ENCODE data around the gene IFT80. TPM values are rescaled to one million over a fixed set of nuclear protein-coding genes. Genes with fewer than 3 reads are reported as not detected.

The IFT80 gene
- total RNA-seq, 4 donors from 2014 or later: 5.5 to 11.9 (median 9.7) TPM

- Histone ChIP-seq H3K27me3 (no peaks in the 10 kb centered on the region), H3K27ac (replicated peaks in 1 of 4) (no peak overlapping the region), H3K4me1 (no peaks in the 10 kb centered on the region), H3K9me3 (no peaks in the 10 kb centered on the region), H3K36me3 (no peaks in the 10 kb centered on the region), H3K4me3 (no peak overlapping the region)
- TF ChIP-seq CTCF (IDR thresholded peaks at IDR 0.05): no peak
- no peak for TF ChIP-seq EP300 (IDR thresholded peaks at IDR 0.05)
- no peak for TF ChIP-seq POLR2A (IDR thresholded peaks at IDR 0.05; ENCODE audit: low read depth)
- TF ChIP-seq POLR2AphosphoS5 (IDR thresholded peaks at IDR 0.05): no peak
- WGBS: 63% methylated on average over 4 of the region's 4 CpGs
- intact Hi-C loops (cut with DNase I): no loop called here
- no peak for DNase-seq (ENCODE audit: extremely low spot score)
These were observed 181.3 kb downstream of the IFT80 start for GRCh38 chr3:160217675-160218074.

GRCh38 chr3:160213191-160213590 lies 185.8 kb downstream of the IFT80 start:
- H3K36me3 ChIP-seq: no peaks in the 10 kb centered on the region
- no peaks in the 10 kb centered on the region for H3K4me1 ChIP-seq
- no peak for DNase-seq (ENCODE audit: extremely low spot score)
- intact Hi-C loops (cut with DNase I): no loop called here
- no peaks in the 10 kb centered on the region for H3K9me3 ChIP-seq
- WGBS: 85% methylated on average over 1 of the region's 1 CpG
- no peak overlapping the region for H3K27ac ChIP-seq (replicated peaks in 1 of 4)
- H3K27me3 ChIP-seq: no peaks in the 10 kb centered on the region
- no peak overlapping the region for H3K4me3 ChIP-seq
- TF ChIP-seq EP300 (IDR thresholded peaks at IDR 0.05) (no peak), POLR2AphosphoS5 (IDR thresholded peaks at IDR 0.05) (no peak), POLR2A (IDR thresholded peaks at IDR 0.05; ENCODE audit: low read depth) (no peak), CTCF (IDR thresholded peaks at IDR 0.05) (no peak)

GRCh38 chr3:160210799-160211221 lies 188.2 kb downstream of the IFT80 start:
- no peaks in the 10 kb centered on the region for H3K27me3 ChIP-seq
- no peaks in the 10 kb centered on the region for H3K9me3 ChIP-seq
- WGBS: 76% methylated on average over 1 of the region's 1 CpG
- H3K4me3 ChIP-seq: no peak overlapping the region
- no peak overlapping the region for H3K27ac ChIP-seq (replicated peaks in 1 of 4)
- no peaks in the 10 kb centered on the region for H3K36me3 ChIP-seq
- DNase-seq (ENCODE audit: extremely low spot score): no peak
- H3K4me1 ChIP-seq: no peaks in the 10 kb centered on the region
- intact Hi-C loops (cut with DNase I): no loop called here
- TF ChIP-seq POLR2AphosphoS5 (IDR thresholded peaks at IDR 0.05) (no peak), CTCF (IDR thresholded peaks at IDR 0.05) (no peak), EP300 (IDR thresholded peaks at IDR 0.05) (no peak), POLR2A (IDR thresholded peaks at IDR 0.05; ENCODE audit: low read depth) (no peak)

- intact Hi-C loops (cut with DNase I): no loop called here
- Histone ChIP-seq H3K4me1 (no peaks in the 10 kb centered on the region), H3K36me3 (no peaks in the 10 kb centered on the region), H3K27ac (replicated peaks in 1 of 4) (no peak overlapping the region), H3K4me3 (no peak overlapping the region), H3K9me3 (no peaks in the 10 kb centered on the region), H3K27me3 (no peaks in the 10 kb centered on the region)
- no peak for TF ChIP-seq EP300 (IDR thresholded peaks at IDR 0.05)
- no peak for TF ChIP-seq CTCF (IDR thresholded peaks at IDR 0.05)
- no peak for TF ChIP-seq POLR2A (IDR thresholded peaks at IDR 0.05; ENCODE audit: low read depth)
- no peak for TF ChIP-seq POLR2AphosphoS5 (IDR thresholded peaks at IDR 0.05)
- peak; percentile 55 for DNase-seq (ENCODE audit: extremely low spot score)
- 100% methylated on average over 1 of the region's 1 CpG for WGBS
These were observed 188.7 kb downstream of the IFT80 start for GRCh38 chr3:160210341-160210740.

Small RNAs within 50 kb of the gene (small RNA-seq; reads per million reads assigned to genes)
- 4.0 to 7.2 (median 5.6) reads per million in 3 donors for gene MIR15B
- 0.34 to 0.74 (median 0.67) reads per million in 3 donors for gene MIR16-2

Other genes starting within 250 kb of the IFT80 start
- gene C3orf80, start 173.8 kb downstream of the IFT80 start, total RNA-seq: under 1 TPM; under 0.01 to 0.26 (median 0.17) TPM
- 10 to 100 TPM; 14.7 to 19.8 (median 17.9) TPM for gene SMC4, start 425 bp upstream of the IFT80 start, total RNA-seq
- 1 to 10 TPM; 1.3 to 3.8 (median 1.9) TPM for gene TRIM59, start 50.6 kb upstream of the IFT80 start, total RNA-seq
- 10 to 100 TPM; 48.2 to 60.6 (median 55.3) TPM for gene KPNA4, start 166.3 kb upstream of the IFT80 start, total RNA-seq